GM12878 (cell line): Measurements from ENCODE around the gene GTF2F2. TPM values are rescaled to one million over a fixed set of nuclear protein-coding genes. Genes with fewer than 3 reads are reported as not detected.

ENCODE experiments used
- EGR1 ChIP-seq, 2 experiments: IDR thresholded peaks; 1 replicate in 1 of 2; 2 replicates in 1 of 2; pipeline ENCODE4 v1.6.1; 2011 to 2012; ENCODE audit warnings: low read depth in 2 of 2, low read length in 2 of 2, borderline replicate concordance in 1 of 2, mild to moderate bottlenecking in 1 of 2, moderate library complexity in 1 of 2
- MXI1 ChIP-seq: fragments of 150-350 bp; IDR thresholded peaks from 2 replicates; pipeline ENCODE4 v1.6.1; 2011; ENCODE audit warnings: low read depth, mild to moderate bottlenecking, inconsistent platforms, low read length, improper control_type of control experiment
- MYB ChIP-seq: fragments of 150-350 bp; IDR thresholded peaks from 2 replicates; pipeline ENCODE4 v1.6.1; 2014; ENCODE audit warnings: mild to moderate bottlenecking, low read depth, low read length, borderline replicate concordance
- RAD21 ChIP-seq: IDR thresholded peaks from 2 replicates; pipeline ENCODE4 v1.6.1; 2011; ENCODE audit warnings: mild to moderate bottlenecking, low read depth, low read length, moderate library complexity; ENCODE audit not compliant: insufficient read depth
- RUNX3 ChIP-seq: IDR thresholded peaks from 2 replicates; pipeline ENCODE4 v1.6.1; 2012; ENCODE audit warnings: low read length, inconsistent platforms
- SMAD5 ChIP-seq: IDR thresholded peaks from 2 replicates; pipeline ENCODE4 v1.6.1; 2016; ENCODE audit warnings: antibody characterized with exemption, low read depth
- polyA plus RNA-seq, 11 experiments: library from polyadenylated mRNA; depleted of rRNA in 4 of 11; unstranded in 6 of 11; stranded (reverse) in 5 of 11; fragments of >200 nt; fragmentation: Nextera tagmentation in 4 of 11; fragmentation: Illumina TruSeq in 1 of 11; extraction: Ambion mirVana in 4 of 11; extraction: Trizol in 1 of 11; gene quantifications; 1 replicate in 1 of 11; 2 replicates in 10 of 11; pipeline versions ENCODE4 v1.2.1 to v1.2.3, GENCODE V29; 2011 to 2016; ENCODE audit warnings: inconsistent platforms in 2 of 11, missing spikeins in 2 of 11, low read depth in 1 of 11
- total RNA-seq, 4 experiments: library from RNA; depleted of rRNA in 3 of 4; stranded (reverse); fragments of >200 nt in 3 of 4; fragmentation: Illumina TruSeq in 1 of 4; extraction: Trizol in 1 of 4; gene quantifications; 2 replicates each; pipeline versions ENCODE4 v1.2.1 to v1.2.3, GENCODE V29; 2013 to 2021
- TF ChIP-seq, protein P1 (sequence below): fragments of 450-650 bp; formaldehyde crosslinking; IDR thresholded peaks from 2 replicates; pipeline ENCODE4 v1.5.0; 2022; ENCODE audit warnings: mild to moderate bottlenecking, missing genetic modification characterization
- TF ChIP-seq, protein P2 (sequence below): IDR thresholded peaks from 2 replicates; pipeline ENCODE4 v1.6.1; 2011; ENCODE audit warnings: mild to moderate bottlenecking, low read depth, low read length, moderate library complexity; ENCODE audit not compliant: insufficient replicate concordance

GTF2F2 gene
- total and polyA plus RNA-seq, 10 of the 15 experiments (the other 5 are each of a cell fraction or from before 2014, with no cell fraction given): 14.5 to 30.8 (median 22.6) TPM

DNA sequence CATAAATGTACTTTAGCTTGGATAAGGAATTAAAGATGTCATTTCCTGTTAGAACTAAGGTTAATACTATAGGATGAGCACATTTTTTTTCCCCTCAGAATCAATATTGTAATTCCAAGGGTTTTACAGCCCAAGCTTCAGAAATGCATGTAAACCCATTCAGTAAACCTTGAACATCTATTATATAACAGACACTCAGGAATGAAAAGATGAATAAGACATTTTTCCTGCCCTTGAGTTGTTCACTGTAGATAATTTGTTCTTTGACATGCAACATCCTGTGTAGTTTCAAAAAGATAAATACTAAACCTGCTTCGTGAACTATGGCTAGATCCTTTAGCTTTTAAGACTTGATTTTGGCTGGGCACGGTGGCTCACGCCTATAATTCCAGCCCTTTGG lies 102.2 kb downstream of the GTF2F2 start (continued):
- TF ChIP-seq, protein P1, sequence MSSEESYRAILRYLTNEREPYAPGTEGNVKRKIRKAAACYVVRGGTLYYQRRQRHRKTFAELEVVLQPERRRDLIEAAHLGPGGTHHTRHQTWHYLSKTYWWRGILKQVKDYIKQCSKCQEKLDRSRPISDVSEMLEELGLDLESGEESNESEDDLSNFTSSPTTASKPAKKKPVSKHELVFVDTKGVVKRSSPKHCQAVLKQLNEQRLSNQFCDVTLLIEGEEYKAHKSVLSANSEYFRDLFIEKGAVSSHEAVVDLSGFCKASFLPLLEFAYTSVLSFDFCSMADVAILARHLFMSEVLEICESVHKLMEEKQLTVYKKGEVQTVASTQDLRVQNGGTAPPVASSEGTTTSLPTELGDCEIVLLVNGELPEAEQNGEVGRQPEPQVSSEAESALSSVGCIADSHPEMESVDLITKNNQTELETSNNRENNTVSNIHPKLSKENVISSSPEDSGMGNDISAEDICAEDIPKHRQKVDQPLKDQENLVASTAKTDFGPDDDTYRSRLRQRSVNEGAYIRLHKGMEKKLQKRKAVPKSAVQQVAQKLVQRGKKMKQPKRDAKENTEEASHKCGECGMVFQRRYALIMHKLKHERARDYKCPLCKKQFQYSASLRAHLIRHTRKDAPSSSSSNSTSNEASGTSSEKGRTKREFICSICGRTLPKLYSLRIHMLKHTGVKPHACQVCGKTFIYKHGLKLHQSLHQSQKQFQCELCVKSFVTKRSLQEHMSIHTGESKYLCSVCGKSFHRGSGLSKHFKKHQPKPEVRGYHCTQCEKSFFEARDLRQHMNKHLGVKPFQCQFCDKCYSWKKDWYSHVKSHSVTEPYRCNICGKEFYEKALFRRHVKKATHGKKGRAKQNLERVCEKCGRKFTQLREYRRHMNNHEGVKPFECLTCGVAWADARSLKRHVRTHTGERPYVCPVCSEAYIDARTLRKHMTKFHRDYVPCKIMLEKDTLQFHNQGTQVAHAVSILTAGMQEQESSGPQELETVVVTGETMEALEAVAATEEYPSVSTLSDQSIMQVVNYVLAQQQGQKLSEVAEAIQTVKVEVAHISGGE (CRISPR knock-in tag): no peak
- TF ChIP-seq, protein P2, sequence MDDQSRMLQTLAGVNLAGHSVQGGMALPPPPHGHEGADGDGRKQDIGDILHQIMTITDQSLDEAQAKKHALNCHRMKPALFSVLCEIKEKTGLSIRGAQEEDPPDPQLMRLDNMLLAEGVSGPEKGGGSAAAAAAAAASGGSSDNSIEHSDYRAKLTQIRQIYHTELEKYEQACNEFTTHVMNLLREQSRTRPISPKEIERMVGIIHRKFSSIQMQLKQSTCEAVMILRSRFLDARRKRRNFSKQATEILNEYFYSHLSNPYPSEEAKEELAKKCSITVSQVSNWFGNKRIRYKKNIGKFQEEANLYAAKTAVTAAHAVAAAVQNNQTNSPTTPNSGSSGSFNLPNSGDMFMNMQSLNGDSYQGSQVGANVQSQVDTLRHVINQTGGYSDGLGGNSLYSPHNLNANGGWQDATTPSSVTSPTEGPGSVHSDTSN: no peak
- no peak for TF ChIP-seq EGR1 (IDR thresholded peaks at IDR 0.05; ENCODE audit: borderline replicate concordance in 1 of 2, low read depth in 2 of 2, low read length in 2 of 2)
- no peak for TF ChIP-seq MYB
- TF ChIP-seq MXI1: no peak
- TF ChIP-seq RUNX3: no peak
- TF ChIP-seq RAD21: no peak
- no peak for TF ChIP-seq SMAD5
